Measurements from ENCODE around the gene IMMT.

GRCh38 chr2:86202336-86202692 lies 7.1 kb upstream of the IMMT start:
- TF ChIP-seq POLR2AphosphoS5 (IDR thresholded peaks at IDR 0.05) (no peak), TAF1 (IDR thresholded peaks at IDR 0.05; ENCODE audit: low read depth) (no peak), RAD21 (conservative IDR thresholded peaks at IDR 0.05) (no peak), CTCF (IDR thresholded peaks at IDR 0.05; ENCODE audit: poor library complexity, severe bottlenecking) (no peak), MXI1 (conservative IDR thresholded peaks at IDR 0.05; ENCODE audit: poor library complexity, severe bottlenecking) (no peak), EZH2 (IDR thresholded peaks at IDR 0.05; ENCODE audit: borderline replicate concordance, insufficient read depth, low read length, poor library complexity, severe bottlenecking) (no peak), EP300 (conservative IDR thresholded peaks at IDR 0.05; ENCODE audit: poor library complexity, severe bottlenecking) (no peak)
- TF ChIP-seq, protein P1, sequence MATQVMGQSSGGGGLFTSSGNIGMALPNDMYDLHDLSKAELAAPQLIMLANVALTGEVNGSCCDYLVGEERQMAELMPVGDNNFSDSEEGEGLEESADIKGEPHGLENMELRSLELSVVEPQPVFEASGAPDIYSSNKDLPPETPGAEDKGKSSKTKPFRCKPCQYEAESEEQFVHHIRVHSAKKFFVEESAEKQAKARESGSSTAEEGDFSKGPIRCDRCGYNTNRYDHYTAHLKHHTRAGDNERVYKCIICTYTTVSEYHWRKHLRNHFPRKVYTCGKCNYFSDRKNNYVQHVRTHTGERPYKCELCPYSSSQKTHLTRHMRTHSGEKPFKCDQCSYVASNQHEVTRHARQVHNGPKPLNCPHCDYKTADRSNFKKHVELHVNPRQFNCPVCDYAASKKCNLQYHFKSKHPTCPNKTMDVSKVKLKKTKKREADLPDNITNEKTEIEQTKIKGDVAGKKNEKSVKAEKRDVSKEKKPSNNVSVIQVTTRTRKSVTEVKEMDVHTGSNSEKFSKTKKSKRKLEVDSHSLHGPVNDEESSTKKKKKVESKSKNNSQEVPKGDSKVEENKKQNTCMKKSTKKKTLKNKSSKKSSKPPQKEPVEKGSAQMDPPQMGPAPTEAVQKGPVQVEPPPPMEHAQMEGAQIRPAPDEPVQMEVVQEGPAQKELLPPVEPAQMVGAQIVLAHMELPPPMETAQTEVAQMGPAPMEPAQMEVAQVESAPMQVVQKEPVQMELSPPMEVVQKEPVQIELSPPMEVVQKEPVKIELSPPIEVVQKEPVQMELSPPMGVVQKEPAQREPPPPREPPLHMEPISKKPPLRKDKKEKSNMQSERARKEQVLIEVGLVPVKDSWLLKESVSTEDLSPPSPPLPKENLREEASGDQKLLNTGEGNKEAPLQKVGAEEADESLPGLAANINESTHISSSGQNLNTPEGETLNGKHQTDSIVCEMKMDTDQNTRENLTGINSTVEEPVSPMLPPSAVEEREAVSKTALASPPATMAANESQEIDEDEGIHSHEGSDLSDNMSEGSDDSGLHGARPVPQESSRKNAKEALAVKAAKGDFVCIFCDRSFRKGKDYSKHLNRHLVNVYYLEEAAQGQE (IDR thresholded peaks at IDR 0.05; ENCODE audit: borderline replicate concordance): no peak

Measured in neural cell (in vitro differentiated cells).